Measurements from ENCODE around the gene NACAD.

The NACAD gene, protein sequence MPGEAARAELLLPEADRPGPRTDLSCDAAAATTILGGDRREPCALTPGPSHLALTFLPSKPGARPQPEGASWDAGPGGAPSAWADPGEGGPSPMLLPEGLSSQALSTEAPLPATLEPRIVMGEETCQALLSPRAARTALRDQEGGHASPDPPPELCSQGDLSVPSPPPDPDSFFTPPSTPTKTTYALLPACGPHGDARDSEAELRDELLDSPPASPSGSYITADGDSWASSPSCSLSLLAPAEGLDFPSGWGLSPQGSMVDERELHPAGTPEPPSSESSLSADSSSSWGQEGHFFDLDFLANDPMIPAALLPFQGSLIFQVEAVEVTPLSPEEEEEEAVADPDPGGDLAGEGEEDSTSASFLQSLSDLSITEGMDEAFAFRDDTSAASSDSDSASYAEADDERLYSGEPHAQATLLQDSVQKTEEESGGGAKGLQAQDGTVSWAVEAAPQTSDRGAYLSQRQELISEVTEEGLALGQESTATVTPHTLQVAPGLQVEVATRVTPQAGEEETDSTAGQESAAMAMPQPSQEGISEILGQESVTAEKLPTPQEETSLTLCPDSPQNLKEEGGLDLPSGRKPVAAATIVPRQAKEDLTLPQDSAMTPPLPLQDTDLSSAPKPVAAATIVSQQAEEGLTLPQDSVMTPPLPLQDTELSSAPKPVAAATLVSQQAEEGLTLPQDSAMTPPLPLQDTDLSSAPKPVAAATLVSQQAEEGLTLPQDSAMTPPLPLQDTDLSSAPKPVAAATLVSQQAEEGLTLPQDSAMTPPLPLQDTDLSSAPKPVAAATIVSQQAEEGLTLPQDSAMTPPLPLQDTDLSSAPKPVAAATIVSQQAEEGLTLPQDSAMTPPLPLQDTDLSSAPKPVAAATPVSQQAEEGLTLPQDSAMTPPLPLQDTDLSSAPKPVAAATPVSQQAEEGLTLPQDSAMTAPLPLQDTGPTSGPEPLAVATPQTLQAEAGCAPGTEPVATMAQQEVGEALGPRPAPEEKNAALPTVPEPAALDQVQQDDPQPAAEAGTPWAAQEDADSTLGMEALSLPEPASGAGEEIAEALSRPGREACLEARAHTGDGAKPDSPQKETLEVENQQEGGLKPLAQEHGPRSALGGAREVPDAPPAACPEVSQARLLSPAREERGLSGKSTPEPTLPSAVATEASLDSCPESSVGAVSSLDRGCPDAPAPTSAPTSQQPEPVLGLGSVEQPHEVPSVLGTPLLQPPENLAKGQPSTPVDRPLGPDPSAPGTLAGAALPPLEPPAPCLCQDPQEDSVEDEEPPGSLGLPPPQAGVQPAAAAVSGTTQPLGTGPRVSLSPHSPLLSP (N-terminal part only)
- 0.05 to 0.19 (median 0.11) reads per million in 3 experiments for total RNA-seq

DNA sequence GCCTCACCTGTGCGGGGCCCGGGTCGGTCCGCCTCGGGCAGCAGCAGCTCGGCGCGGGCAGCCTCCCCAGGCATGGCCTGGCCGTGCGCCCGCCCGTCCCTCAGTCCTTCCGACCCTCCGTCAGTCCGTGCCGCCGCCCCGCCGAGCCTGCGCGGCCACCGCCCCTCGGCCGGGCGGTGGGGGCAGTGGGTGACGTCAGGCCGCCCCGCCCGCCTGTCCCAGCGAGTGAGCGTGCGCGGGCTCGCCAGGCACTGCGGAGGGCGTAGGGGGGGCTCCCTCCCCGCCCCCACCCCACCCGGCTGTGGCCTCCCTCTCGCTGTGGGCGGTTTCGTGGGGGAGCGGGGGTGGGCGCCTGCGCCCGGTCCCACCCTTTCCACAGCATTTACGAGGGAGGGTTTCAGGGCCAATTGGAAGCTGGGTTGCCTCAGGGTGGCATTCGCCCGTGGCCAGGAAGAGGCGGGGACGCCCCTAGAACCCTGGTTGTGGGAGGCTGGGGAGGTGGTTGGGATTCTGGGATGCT is at the start of gene NACAD:
NACAD (minus strand) TSS at position 149 of the 520 bp plus-strand sequence; CDS start at position 74, 75 bp downstream.
- no peak for DNase-seq

DNA sequence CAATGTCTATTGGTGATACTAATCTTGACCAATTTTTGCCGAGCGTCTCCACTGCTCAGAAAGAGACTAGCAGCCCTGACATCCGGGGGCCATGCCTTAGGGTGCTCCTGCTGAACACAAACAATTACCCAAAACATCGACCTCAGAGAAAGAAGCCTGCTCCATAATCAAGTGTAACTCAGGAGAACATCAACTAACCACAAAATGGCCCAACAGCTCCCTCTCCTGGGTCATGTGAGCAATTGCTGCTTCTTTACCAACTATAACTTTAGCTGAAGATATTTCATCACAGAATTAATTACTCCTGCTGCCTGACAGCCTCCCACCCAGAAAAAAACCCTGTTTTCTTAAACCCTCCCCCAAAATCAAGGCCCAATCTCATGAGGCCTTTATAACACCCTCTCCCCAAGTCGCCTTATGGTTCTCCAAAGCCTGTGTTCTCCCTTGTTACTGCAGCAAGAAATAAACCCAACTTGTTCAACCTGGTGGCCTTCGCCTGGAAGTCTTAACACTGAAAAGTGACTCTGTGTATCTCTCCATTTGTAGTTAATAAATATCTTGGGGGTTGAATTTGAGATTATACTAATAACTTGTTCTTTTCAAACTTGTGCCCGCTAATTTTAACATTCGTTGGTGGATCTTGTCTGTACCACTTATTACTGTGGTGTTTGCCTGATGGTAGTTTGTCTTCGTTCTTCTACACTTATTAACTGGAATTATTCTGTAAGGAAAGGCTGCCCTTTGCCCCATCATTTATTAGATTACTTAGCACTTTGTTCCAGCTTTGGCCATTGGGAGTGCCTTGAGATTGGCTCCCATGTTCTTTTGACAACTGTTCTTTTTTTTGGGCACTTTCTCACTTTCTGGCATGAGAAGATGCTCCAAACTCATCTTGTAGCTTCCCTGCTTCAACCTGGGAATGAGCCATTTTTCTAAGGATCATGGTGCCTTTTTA is 47.6 kb upstream of the NACAD start:
- peak; percentile 68 for DNase-seq

DNA sequence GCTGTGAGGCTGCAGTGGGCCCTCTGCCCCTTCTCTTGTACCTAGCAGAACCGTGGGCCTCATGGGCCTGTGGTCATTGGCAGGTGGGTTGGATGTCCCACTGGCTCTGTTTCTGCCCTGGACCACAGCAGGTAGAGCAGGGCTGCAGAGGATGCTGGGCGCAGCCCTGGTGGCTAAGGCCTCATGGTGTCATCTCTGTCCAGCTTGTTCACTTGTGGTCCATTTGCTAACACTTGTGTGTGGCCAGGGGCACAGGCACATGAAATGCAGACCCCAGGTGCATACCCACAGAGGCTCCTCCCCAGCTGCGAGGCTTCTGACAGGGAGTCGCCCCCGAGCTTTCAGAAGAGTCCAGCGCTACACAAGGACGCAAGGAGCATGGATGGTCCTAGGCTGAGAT is 45.1 kb upstream of the NACAD start:
- DNase-seq = no peak

DNA sequence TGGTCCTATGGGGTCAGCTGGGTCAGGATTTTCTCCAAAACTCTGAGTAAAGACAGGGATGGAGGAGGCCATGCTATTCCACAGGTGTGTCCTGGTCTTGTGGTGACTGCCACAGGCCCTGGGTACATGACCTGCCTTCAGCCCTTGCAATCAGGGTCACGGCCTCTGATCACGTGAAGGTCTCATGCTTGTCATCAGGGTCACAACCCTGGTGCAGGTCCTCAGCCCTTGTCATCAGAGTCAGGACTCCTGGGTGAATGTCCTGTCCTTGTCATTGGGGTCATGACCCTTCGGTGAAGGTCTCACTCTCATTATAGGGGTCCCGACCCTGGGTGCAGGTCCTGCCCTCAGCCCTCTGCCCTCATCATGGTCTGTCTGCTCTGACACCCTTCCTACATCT is 44.6 kb upstream of the NACAD start:
- no peak for DNase-seq

DNA sequence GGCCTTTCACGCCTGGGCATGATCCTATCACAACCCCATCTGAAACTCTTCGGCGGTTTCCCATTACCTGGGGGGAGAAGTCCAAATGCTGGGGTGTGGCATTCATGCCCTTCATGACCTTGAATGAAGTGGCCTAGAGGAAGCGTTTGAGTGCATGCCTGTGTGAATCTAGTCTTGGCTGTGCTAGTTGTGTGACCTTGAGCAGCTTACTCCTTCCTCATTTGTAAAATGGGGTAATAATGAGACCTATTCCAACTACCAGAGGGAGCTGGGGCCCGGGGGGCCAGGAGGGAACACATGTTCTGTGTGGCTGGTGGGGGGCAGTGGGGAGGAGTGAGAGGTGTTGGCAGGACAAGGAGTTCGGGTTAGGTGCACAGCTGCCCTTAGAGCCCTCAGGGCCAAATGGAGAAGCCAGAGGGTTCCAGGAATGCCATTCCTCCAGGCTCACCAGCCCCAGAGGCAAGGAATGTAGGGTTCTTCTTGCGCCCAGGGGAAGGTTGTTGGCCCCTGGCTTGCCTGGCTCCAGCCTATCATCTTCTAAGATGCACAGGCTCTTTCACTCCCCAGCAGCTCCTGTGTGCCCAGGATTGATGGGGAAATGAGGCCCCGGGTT is 44.0 kb upstream of the NACAD start:
- no peak for DNase-seq

DNA sequence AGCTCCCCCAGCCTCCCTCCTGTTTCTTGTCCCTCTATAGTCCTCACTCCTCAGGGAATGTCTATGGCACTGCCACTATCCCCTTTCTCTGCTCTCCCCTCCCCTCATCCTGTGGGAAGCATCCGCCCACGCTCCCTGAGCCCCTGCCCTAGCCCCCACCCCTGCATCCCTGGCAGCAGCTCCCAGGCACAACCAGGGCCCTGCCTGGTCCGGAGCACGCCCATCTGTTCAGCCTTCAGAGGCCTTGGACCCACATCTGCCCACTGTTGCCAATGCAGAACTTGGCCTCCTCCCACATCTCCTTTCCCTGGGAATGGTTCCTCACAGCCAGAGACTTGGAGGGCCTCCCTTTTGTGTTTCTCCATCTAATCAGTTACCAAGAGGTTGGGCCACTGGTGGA is 43.1 kb upstream of the NACAD start:
- no peak for DNase-seq

DNA sequence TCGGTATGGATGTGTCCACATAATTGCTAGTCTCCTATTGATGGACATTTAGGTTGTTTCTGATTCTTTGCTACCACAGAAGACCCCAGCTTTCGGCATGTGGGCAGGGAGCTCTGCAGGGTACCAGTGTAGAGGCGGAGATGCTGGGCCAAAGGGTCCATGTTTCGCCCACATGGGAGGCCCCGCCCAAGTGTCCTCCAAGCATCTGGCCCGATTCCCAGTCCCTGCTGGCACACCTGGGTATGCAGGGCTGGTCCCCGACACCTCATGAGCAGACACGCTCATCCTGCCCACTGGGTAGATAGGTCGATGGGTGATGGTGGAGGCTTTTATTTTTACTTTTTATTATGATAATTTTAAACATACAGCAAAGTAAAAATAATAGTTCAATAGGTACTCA is 42.1 kb upstream of the NACAD start:
- DNase-seq = no peak

DNA sequence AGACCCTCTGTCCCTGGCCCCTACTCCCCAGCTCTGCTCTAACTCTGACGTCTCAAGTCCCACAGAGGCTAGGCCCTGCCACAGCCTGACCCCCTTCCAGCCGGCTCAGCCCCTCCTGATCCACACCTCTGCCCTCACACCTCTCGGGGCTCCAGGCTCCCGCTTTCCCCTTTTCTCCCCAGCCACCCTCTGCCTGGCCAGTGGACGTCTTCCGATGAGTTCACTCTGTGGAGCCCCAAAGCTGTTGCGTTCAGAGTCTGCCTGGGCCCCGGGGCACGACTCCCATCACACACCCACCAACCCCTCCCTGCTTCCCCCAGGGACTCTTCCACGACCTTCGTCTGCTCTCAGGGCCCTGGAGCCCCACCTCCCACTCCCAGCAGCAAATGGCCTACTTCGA is 41.1 kb upstream of the NACAD start:
- no peak for DNase-seq

DNA sequence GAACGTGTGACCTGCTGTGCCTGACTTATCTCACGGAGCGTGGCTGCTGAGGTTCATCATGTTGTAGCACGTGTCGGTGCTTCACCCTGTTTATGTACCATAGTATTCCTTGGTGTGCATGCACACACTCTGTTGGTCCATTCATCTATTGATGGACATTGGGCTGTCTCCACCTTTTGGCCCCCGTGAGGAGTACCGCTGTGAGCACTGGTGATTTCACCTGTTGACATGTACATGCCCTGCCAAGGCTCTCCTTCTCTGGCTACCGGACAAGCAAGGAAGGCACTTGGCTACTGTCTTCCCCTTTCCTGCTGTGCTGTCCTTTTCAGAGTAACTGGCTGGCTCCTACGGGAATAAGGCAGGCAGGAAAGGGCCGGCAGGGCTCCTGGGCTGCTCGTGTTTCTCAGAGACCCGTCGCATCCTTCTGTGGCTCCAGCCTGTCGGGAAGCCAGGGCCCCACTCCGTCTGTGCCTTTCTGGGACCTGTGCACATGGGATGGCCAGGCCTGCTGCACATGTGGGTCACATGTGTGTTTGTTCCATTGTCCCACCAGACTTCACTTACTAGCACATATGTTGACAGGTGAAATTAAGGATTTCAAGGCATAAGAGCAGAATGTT is 40.5 kb upstream of the NACAD start:
- DNase-seq = no peak

DNA sequence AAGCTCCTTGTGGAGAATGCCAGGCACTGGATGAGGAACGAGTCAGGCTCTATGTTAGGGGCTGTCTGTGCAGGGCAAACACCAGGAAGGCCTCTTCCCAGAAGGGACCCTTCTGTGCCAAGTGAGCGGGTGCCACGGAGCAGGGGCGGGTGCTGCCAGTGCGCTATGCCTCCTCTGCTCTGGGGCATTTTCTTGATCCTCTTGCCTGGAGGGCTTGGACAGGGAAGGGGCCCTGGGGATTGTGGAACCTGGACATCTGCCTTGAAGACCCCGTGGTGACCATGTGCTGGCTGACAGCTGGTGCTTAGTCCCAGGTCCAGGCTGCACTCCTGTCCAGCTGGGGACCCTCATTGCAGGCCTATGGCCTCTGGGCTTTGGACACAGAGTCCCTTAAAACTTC is 38.2 kb upstream of the NACAD start:
- DNase-seq = no peak

DNA sequence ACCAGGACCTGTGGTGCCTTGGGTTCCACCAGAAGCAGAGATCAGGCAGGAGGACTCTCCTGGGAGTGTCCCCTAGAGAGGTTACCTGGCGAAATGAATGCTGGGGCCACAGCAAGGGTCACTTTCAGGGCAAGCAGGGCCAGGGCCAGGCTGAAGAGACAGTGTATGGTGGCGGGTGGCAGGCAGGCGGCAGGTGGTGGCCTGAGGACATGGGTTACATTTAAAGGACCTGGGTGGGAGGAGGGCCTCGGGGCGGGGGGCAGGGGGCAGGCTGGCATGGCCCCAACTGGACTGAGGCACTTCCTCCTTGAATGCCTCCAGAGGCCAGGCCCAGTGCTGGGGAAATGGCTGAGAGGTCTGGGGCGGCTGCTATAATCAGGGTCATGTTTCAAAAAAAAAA is 37.4 kb upstream of the NACAD start:
- DNase-seq = no peak

DNA sequence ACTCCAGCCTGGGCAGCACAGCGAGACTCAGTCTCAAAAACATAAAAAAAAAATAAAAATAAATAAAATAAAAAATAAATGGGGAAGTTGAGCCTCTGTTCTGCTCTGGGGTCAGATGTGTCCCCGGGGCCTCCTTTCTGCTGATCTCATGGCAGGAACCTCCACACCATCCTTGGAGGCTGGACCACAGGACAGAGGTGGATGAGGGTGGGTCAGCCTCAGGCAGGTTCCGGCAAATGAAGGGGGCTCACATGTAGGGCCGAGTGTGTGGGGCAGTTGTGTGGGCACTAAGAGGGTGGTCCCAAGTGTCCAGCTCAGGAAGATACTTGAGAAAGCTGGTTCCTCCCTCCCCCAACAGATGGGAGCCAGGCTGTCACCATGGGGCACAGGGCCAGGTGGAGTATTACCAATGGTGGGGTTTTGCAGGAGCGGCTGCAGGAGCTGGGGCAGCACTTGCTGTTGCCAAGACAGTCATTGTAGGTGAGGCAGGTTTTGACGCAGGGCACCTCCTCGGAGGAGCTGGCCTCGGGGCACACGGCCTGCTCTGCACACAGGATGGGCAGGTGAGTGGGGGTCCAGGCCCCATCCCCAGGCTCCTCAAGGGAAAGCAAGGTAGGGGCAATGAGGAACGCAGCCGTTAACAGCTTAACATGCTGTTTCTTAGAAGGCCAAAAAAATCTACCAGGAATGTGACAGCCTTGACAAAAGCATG is 36.6 kb upstream of the NACAD start:
- DNase-seq = no peak

DNA sequence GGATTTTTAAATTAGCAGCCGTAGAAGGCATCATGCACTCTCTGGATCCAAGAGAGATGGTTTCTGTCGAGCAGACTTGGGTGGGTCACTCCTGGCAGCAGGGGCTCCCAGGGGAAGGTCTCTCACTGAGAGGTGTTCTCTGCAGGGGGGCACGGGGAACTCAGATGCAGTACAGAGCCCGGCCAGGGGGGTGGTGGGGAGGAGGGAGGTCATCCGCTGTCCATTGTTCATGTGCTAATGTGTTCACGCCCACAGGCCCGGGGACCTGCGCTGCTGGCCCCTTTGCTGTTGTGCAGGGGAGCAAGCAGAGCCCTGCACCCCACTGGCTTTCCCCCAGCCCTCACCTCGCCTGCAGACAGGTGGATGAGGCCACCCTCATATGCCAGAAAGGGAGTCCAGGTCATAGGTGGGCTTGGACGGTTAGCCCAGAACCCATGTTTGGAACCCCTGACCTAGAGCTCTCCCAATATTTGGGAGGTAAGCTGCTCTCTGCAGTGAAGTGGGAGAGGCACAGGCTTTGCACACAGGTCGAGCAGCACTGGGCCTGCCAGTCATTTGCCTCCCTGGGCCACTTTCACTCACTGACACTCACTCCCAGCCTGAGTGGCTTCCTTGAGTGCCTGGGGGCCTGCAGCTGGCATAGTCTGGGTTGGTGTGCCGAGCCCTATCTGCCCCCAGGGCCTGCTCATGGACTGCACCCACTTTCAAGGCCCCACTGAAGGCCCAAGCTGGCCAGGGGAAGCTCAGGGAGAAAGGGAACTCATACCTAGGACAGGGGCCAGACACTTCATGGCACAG is 35.3 kb upstream of the NACAD start:
- no peak for DNase-seq

DNA sequence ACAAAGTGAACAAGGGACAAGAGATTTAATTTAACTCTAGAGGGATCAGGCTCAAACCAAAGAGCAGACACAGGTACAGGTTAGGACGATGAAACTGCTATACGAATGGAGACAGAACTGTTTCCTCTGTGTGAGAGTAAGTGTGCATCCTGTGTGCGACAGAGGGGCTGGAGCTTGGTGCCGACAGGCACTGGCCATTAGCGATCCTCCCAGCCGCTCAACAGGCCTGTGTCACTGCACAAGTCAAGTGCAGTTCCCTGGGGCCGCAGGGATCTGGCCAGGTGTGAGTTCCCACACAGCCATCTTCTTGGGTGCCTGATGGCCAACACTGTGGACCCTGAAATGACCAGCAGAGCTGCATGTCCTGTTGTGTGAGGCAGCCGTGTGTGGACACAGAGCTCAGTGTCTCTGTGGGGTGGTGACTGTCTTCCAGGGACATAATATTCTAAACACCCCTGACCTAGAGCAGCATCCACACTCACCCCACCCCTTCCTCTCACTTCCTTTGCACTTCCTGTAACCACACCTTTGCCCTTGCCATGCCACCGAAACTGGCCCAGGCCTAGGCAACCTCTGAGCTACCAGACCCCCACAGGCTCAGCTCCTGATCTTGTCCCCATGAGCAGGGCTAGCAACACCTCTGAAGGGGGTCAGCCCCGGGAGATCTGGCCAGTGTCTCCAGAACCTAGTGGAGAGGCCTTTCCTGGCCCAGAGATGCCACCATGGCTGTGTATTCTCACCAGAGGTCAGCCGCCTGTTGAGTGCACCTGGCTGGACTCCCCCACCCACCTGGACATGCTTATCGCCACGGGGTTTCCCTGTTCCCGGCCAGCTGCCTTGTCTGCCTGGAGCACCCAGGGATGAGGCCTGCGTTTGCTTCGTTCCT is 34.4 kb upstream of the NACAD start:
- peak; percentile 19 for DNase-seq

DNA sequence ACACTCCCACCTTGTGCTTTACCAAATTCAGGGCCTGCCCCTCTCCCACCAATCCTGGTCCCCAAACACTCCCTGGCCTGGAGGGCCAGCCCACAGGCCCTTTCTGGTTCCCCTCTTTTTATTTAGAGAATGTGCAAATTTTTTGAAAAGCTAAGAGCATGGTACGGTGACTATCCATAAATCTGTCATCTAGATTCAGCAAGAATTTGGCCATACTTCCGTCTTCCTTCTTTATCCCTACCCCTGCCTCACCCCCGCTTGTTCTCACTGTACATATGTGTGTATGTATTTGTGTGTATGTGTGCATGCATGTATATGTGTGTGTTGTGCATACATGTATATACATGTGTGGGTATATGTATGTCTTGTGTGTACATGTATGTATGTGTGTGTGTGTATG is 30.8 kb upstream of the NACAD start:
- no peak for DNase-seq

DNA sequence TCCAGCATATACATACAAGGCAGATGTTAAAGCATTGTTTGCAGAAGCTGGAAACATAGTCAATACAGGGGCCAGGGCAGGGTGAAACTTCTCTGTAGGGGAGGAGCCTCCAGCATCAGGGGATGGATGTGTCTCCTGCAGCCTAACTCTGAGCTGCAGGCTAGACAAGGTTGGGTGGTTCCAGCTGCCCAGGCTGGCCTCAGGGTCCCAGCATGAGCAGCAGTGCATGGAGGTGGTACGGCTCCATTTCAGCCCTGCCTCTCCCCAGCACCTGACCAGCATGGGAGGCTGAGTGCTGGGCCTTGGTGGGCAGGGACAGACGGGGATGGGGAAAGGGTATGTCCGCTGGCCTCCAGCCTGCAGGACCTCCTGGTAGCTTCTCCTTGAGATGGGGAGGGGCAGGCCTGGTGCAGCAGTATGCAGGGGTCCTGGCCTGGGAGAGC is 30.1 kb upstream of the NACAD start:
- DNase-seq = no peak

DNA sequence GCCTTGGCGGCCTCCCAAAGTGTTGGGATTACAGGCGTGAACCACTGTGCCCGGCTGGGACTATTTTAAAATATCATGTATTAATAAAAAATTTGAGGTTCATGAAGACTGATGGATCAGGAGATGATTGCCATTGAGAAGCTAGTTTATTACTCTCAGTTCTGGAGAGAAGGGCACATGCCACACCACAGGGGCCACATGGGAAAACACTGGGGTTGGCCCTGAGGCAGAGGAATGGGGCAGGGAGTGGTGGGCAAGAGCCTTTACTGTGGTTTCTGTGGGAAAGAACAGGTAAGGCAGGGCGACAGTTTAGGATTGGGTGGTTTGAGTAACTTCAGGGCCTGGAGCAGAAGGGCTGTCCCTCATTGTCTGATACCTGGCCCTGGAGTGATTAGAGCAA is 29.5 kb upstream of the NACAD start:
- no peak for DNase-seq

DNA sequence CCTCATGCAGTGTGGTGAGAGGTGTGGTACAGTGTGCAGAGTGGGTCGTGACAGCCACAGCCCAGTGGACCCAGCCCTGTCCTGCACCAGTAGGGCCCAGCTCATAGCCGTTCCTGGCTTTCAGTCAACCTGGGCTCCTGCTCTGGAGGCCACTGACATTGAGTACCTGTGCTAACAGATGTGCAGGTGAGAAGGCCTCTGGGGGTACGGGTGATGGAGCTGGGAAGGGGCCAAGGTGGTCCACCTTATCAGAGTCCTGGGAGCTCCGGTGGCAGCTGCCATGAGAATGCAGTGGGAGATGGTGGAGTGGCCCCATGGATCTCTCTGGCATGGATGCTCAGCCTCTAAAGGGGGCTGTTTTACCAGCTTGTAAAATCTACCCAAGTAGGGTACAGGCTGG is 28.8 kb upstream of the NACAD start:
- no peak for DNase-seq
